Right hindlimb (tissue), 1 donor: ENCODE results near the gene DDX10.
"Not testable (repeated sequence)": the region's sequence is repeated elsewhere in the genome, so short reads cannot be mapped to it uniquely, and the experiment has no call there.

Source experiments
- DNase-seq: peaks from one replicate; pipeline ENCODE4 v3.0.0-alpha.2; 2018

DDX10 gene

GRCh38 chr11:108724974-108725689 lies 60.3 kb downstream of the DDX10 start:
- DNase-seq, result no peak

DNA sequence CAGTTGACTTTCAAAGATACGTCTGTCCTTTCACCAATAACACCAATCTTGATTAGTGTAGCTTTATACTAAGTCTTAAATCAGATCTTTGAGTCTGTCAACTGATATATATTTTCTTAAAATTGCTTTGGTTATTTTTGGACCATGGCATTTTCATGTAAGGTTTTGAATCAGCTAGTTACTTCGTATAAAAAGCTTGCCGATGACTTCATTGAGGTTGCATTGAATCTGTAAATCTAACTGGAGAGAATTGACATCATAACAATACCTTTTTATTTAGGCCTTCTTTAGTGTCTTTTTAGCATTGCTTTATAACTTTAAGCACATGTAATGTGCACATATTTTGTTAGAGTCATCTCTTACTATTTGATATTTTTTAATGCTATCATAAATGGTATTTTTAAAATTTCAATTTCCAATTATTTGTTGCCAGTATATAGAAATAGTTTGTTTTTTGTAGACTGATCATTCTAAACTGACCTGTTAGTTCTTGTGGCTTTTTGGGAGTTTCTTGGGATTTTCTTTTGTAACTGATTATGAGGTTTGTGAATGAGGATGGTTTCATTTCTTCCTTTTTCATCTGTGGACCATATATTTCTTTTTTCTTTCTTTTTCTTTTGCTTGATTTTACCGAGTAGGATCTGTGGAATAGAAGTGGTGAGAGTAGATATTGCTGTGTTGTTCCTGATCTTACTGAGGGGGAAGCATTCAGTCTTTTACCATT lies 61.4 kb downstream of the DDX10 start:
- DNase-seq, result no peak

GRCh38 chr11:108727665-108728064 lies 62.8 kb downstream of the DDX10 start:
- no peak for DNase-seq

DNA sequence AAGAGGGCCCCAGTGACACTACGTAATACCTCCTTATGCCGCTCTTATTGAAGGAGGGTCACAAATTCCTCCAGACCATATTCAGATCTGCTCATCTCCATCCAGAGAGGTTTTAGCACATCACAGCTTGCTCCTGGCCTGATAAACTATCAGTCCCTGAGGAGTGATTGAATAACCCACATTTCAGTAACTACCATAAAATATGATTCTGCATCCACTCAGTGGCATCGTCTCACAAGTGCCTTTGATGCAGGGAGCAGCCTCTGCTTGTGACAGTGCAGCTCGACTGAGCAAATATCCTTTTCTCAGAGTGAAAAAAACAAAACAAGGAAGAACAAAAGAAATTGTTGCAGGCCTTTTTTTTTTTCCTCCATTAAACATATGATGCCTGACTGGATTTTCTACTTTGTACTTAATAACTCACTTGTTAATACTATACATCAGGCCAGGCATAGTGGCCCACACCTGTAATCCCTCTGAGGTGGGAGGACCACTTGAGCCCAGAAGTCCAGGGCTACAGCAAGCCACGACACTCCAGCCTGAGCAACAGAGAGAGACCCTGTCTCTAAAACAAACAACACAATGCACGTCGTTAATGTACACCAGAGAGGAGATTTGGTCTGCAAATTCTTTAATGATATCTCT lies 64.5 kb downstream of the DDX10 start:
- DNase-seq, result no peak

DNA sequence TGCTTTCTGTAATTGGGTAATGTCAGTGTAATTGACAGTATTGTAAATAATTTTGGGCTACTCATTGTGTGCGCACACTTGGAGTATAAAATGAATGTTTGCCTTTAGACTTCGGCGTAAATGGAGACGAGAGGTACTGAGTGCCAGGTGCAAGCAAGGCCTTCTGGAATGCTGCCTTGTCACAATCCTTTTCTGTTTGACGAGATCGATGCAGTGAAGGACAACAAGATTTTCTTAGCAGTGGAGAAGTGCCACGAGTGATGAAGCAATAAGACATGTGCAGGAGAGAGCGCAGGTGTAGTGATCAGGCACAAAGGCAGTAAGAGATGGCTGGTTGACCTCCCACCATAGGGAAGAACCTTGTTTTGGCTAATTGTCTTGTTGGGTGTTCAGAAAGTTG lies 67.5 kb downstream of the DDX10 start:
- no peak for DNase-seq

DNA sequence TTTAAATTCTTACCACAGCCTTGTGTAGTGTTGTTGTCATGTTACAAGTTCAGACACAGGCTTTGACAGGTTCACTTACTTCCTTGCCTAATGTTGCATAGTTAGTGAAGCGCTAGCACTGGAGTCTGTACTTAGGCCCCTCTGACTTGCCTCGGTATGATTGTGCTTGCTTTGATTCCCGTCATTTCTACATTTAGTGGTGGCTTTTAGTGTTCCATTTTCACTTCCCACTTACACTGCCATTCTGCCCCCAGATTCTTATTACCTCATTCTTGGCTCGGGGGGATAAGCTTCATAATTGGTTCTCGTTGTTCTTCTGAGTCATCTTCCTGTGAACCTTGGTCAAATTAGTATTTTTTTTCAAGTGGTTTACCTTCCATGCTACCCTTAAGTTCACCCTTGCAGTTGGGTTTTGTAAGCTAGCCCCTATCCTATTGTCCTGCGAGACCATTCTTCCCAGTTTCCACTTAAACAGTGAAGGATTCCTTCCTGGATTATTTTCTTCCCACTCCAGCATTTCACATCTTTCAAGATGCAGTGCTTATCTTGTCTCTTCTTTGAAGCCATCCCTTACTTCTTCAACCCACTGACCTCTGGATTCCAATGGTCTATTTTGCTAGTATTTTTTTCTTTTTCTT lies 68.7 kb downstream of the DDX10 start:
- no peak for DNase-seq

GRCh38 chr11:108734283-108734682 lies 69.4 kb downstream of the DDX10 start:
- no peak for DNase-seq

DNA sequence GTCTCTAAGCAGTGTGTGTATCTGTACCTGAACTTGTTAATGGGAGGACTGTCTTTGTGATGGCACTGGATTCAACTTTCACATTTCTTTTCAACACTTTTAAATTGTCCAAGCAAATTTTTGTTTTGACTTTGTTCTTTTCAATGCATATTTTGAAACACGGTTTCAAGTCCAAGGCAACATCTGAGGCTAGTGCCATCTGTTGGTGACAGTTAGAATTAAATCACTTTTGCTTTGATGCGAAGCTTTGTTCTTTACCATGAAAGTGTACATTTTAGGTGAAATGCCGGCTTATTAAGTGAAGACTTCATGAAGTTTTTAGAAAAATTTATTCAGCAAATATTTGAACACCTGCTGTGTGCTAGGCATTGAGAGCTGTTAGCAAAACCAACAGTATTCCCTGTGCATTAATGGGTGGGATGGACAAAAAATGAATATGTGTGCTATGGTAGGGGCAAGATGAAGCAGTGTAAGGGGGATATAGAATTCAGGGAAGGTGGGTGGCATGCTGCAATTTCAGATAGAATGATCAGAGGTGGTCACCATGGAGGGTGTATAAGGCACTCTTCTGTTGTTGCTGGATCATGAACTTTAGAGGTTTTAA lies 70.2 kb downstream of the DDX10 start:
- DNase-seq, result no peak

- DNase-seq, result not testable (repeated sequence)
Observed at GRCh38 chr11:108740132-108740531, 75.3 kb downstream of the DDX10 start.

GRCh38 chr11:108743851-108744250 lies 79.0 kb downstream of the DDX10 start:
- DNase-seq, result no peak

- no peak for DNase-seq
Observed at GRCh38 chr11:108748968-108749367, 84.1 kb downstream of the DDX10 start.

GRCh38 chr11:108751444-108751843 lies 86.6 kb downstream of the DDX10 start:
- DNase-seq, result no peak

GRCh38 chr11:108752297-108752751 lies 87.5 kb downstream of the DDX10 start:
- no peak for DNase-seq

GRCh38 chr11:108754901-108755625 lies 90.2 kb downstream of the DDX10 start:
- peak; percentile 56 for DNase-seq

GRCh38 chr11:108757630-108758029 lies 92.8 kb downstream of the DDX10 start:
- no peak for DNase-seq

GRCh38 chr11:108758458-108758857 lies 93.6 kb downstream of the DDX10 start:
- no peak for DNase-seq

GRCh38 chr11:108766596-108767173 lies 101.8 kb downstream of the DDX10 start:
- DNase-seq, result no peak

GRCh38 chr11:108768370-108768769 lies 103.5 kb downstream of the DDX10 start:
- no peak for DNase-seq

DNA sequence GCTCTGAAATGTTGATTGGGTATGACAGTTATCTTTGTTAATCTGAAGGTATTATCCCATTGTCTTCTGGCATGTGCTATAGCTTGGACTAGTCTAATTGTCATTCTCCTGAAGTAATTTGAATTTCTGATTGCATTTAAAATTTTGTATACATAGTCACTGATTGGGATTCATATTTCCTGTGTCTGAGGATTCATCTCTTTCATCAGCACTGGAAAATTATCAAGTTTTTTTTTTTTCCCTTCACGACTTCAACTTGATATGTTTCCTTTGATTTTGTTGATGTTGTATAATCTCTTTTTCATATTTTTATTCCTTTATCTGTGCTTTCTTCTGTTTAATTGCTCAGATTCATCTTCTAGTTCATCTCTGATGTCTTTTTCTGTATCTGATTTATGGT lies 104.1 kb downstream of the DDX10 start:
- DNase-seq, result no peak

- DNase-seq, result no peak
Observed at GRCh38 chr11:108774037-108774730, 109.3 kb downstream of the DDX10 start.

GRCh38 chr11:108775324-108775723 lies 110.5 kb downstream of the DDX10 start:
- no peak for DNase-seq
